Activated CD8-positive, alpha-beta memory T cell treated with anti-CD3 and anti-CD28 coated beads for 1 hour (primary cell): ENCODE data around the gene IRF4.

Experiments
- DNase-seq, 2 donors: peaks; one replicate each; pipeline ENCODE4 v3.0.0-alpha.2; 2020; ENCODE audit warnings: low read depth in 1 of 2; ENCODE audit errors: extremely low read depth in 1 of 2

Gene IRF4

GRCh38 chr6:379410-380181, 12.0 kb upstream of the IRF4 start:
- no peak for DNase-seq

GRCh38 chr6:380234-381218, 11.0 kb upstream of the IRF4 start:
- DNase-seq = no peak

GRCh38 chr6:381742-382461, 9.7 kb upstream of the IRF4 start:
- no peak for DNase-seq

GRCh38 chr6:382883-383810, 8.4 kb upstream of the IRF4 start:
- DNase-seq = no peak

- DNase-seq = no peak
Measured at GRCh38 chr6:383856-384255, 7.7 kb upstream of the IRF4 start.

GRCh38 chr6:384898-385297, 6.7 kb upstream of the IRF4 start:
- DNase-seq = no peak

- no peak for DNase-seq
Measured at GRCh38 chr6:385614-386013, 5.9 kb upstream of the IRF4 start.

GRCh38 chr6:386688-387266, 4.8 kb upstream of the IRF4 start:
- no peak for DNase-seq

GRCh38 chr6:387293-387741, 4.2 kb upstream of the IRF4 start:
- DNase-seq = no peak

GRCh38 chr6:388202-388903, 3.2 kb upstream of the IRF4 start:
- DNase-seq = no peak

- DNase-seq = no peak
Measured at GRCh38 chr6:389143-389542, 2.4 kb upstream of the IRF4 start.

- no peak for DNase-seq
Measured at GRCh38 chr6:389622-390021, 1.9 kb upstream of the IRF4 start.

- no peak for DNase-seq
Measured at GRCh38 chr6:390914-391558, 516 bp upstream of the IRF4 start.

- peak in 1 of 2 donors; percentile 20 for DNase-seq
Measured at GRCh38 chr6:392441-393390, 1.2 kb downstream of the IRF4 start.

- DNase-seq = no peak
Measured at GRCh38 chr6:393391-394221, 2.1 kb downstream of the IRF4 start.

- DNase-seq = no peak
Measured at GRCh38 chr6:394641-395289, 3.2 kb downstream of the IRF4 start.
